H9 (cell line): ENCODE data around the gene SLC13A4. TPM values are rescaled to one million over a fixed set of nuclear protein-coding genes. Genes with fewer than 3 reads are reported as not detected.

Experiments
- DNase-seq: peaks from one replicate; pipeline ENCODE4 v3.0.0-alpha.2; 2017
- H2AFZ ChIP-seq: one replicate; pipeline ENCODE4 v1.6.1; 2013; ENCODE audit warnings: mild to moderate bottlenecking, low read length, control low read depth, moderate library complexity
- H2AK5ac ChIP-seq: 2 replicates; pipeline ENCODE4 v1.6.1; 2013; ENCODE audit warnings: low read length, control low read depth, mixed read lengths; ENCODE audit not compliant: insufficient read length
- H2BK120ac ChIP-seq: one replicate; pipeline ENCODE4 v1.6.1; 2013; ENCODE audit warnings: low read depth, mild to moderate bottlenecking, low read length, control low read depth, inconsistent platforms; ENCODE audit not compliant: poor library complexity, severe bottlenecking
- H2BK12ac ChIP-seq: 2 replicates; pipeline ENCODE4 v1.6.1; 2013; ENCODE audit warnings: low read length, control low read depth, mixed read lengths, low read depth; ENCODE audit not compliant: insufficient read length
- H2BK15ac ChIP-seq: 2 replicates; pipeline ENCODE4 v1.6.1; 2013; ENCODE audit warnings: low read depth, low read length, control low read depth
- H2BK20ac ChIP-seq: one replicate; pipeline ENCODE4 v1.6.1; 2013; ENCODE audit warnings: low read depth, mild to moderate bottlenecking, low read length, control low read depth, inconsistent platforms; ENCODE audit not compliant: poor library complexity, severe bottlenecking
- H2BK5ac ChIP-seq: 2 replicates; pipeline ENCODE4 v1.6.1; 2013; ENCODE audit warnings: low read length, control low read depth, mixed read lengths; ENCODE audit not compliant: insufficient read length
- H3K14ac ChIP-seq: 2 replicates; pipeline ENCODE4 v1.6.1; 2013; ENCODE audit warnings: low read length, control low read depth; ENCODE audit not compliant: insufficient read depth
- H3K18ac ChIP-seq: 2 replicates; pipeline ENCODE4 v1.6.1; 2013; ENCODE audit warnings: low read depth, mild to moderate bottlenecking, mixed read lengths, low read length, control low read depth; ENCODE audit not compliant: insufficient read length
- H3K23ac ChIP-seq: 2 replicates; pipeline ENCODE4 v1.6.1; 2013; ENCODE audit warnings: low read length, control low read depth, mixed read lengths, low read depth; ENCODE audit not compliant: insufficient read length
- H3K23me2 ChIP-seq: 2 replicates; pipeline ENCODE4 v1.6.1; 2013; ENCODE audit warnings: low read depth, mild to moderate bottlenecking, mixed read lengths, low read length, control low read depth; ENCODE audit not compliant: insufficient read length, poor library complexity, severe bottlenecking
- H3K27ac ChIP-seq: 2 replicates; pipeline ENCODE4 v1.5.1; 2013; ENCODE audit warnings: low read length, control low read depth, mixed read lengths, low read depth; ENCODE audit not compliant: insufficient read length
- H3K27me3 ChIP-seq: 2 replicates; pipeline ENCODE4 v1.6.1; 2013; ENCODE audit warnings: low read length, control low read depth, inconsistent platforms; ENCODE audit not compliant: insufficient read depth
- H3K4ac ChIP-seq: 2 replicates; pipeline ENCODE4 v1.6.1; 2013; ENCODE audit warnings: low read depth, mild to moderate bottlenecking, control low read depth, inconsistent platforms, low read length, moderate library complexity
- H3K4me1 ChIP-seq: 2 replicates; pipeline ENCODE4 v1.6.1; 2013; ENCODE audit warnings: low read length, control low read depth, inconsistent platforms; ENCODE audit not compliant: insufficient read depth
- H3K4me2 ChIP-seq: 2 replicates; pipeline ENCODE4 v1.6.1; 2013; ENCODE audit warnings: low read length, control low read depth, mixed read lengths; ENCODE audit not compliant: insufficient read length, insufficient read depth
- H3K56ac ChIP-seq: 2 replicates; pipeline ENCODE4 v1.6.1; 2013; ENCODE audit warnings: low read depth, mild to moderate bottlenecking, mixed read lengths, low read length, control low read depth; ENCODE audit not compliant: insufficient read length
- H3K79me1 ChIP-seq: 2 replicates; pipeline ENCODE4 v1.6.1; 2013; ENCODE audit warnings: low read depth, mild to moderate bottlenecking, moderate library complexity, low read length, control low read depth, inconsistent platforms; ENCODE audit not compliant: insufficient read depth, poor library complexity, severe bottlenecking
- H3K79me2 ChIP-seq: 2 replicates; pipeline ENCODE4 v1.6.1; 2013; ENCODE audit warnings: low read length, control low read depth, inconsistent platforms; ENCODE audit not compliant: insufficient read depth
- H3K9ac ChIP-seq: 2 replicates; pipeline ENCODE4 v1.6.1; 2013; ENCODE audit warnings: low read length, control low read depth, mixed read lengths; ENCODE audit not compliant: insufficient read length; ENCODE audit errors: extremely low read depth
- H3K9me3 ChIP-seq: one replicate; pipeline ENCODE4 v1.6.1; 2013; ENCODE audit warnings: low read depth, low read length, inconsistent platforms; ENCODE audit not compliant: control insufficient read depth
- H3T11ph ChIP-seq: one replicate; pipeline ENCODE4 v1.6.1; 2013; ENCODE audit warnings: mild to moderate bottlenecking, low read length, control low read depth, inconsistent platforms
- H4K20me1 ChIP-seq: one replicate; pipeline ENCODE4 v1.6.1; 2013; ENCODE audit not compliant: control insufficient read depth, insufficient read length, insufficient read depth
- H4K5ac ChIP-seq: 2 replicates; pipeline ENCODE4 v1.6.1; 2013; ENCODE audit warnings: low read depth, mild to moderate bottlenecking, mixed read lengths, low read length, control low read depth; ENCODE audit not compliant: insufficient read length
- H4K8ac ChIP-seq: replicated peaks from 2 replicates; pipeline ENCODE4 v1.6.1; 2013; ENCODE audit warnings: low read length, control low read depth, mixed read lengths, low read depth; ENCODE audit not compliant: insufficient read length
- H4K91ac ChIP-seq: 2 replicates; pipeline ENCODE4 v1.6.1; 2013; ENCODE audit warnings: low read depth, mild to moderate bottlenecking, moderate library complexity, mixed read lengths, low read length, control low read depth; ENCODE audit not compliant: insufficient read length
- H3K27ac Mint-ChIP-seq, 3 experiments: 2 replicates in 2 of 3; 3 replicates in 1 of 3; pipeline ENCODE4 v1.8.0; 2020 to 2021; ENCODE audit warnings: mixed read lengths in 3 of 3, mild to moderate bottlenecking in 1 of 3, moderate library complexity in 1 of 3
- H3K27me3 Mint-ChIP-seq: 2 replicates; pipeline ENCODE4 v1.8.0; 2021; ENCODE audit warnings: low read depth, mild to moderate bottlenecking, moderate library complexity, mixed read lengths
- H3K36me3 Mint-ChIP-seq, 3 experiments: 2 replicates in 2 of 3; 3 replicates in 1 of 3; pipeline ENCODE4 v1.8.0; 2020 to 2021; ENCODE audit warnings: low read depth in 3 of 3, mixed read lengths in 3 of 3; ENCODE audit not compliant: insufficient read depth in 1 of 3
- H3K4me1 Mint-ChIP-seq, 2 experiments: 2 replicates each; pipeline ENCODE4 v1.8.0; 2020; ENCODE audit warnings: mixed read lengths in 2 of 2
- H3K4me3 Mint-ChIP-seq, 2 experiments: 2 replicates in 1 of 2; 3 replicates in 1 of 2; pipeline ENCODE4 v1.8.0; 2020 to 2021; ENCODE audit warnings: mild to moderate bottlenecking in 2 of 2, mixed read lengths in 2 of 2, moderate library complexity in 1 of 2
- H3K9me3 Mint-ChIP-seq, 2 experiments: 2 replicates in 1 of 2; 3 replicates in 1 of 2; pipeline ENCODE4 v1.8.0; 2020; ENCODE audit warnings: mild to moderate bottlenecking in 2 of 2, mixed read lengths in 2 of 2, moderate library complexity in 1 of 2
- WGBS: extraction: QIAGEN DNeasy Blood & Tissue Kit; methylation state at CpG from one replicate; pipeline ENCODE4 v1.1.7; 2013; ENCODE audit warnings: missing lambda C conversion rate, low lambda C conversion rate, mixed read lengths; ENCODE audit not compliant: insufficient read length; ENCODE audit errors: extremely low coverage; 5-methylcytosine and 5-hydroxymethylcytosine counted together
- total RNA-seq: library from RNA; stranded (reverse); gene quantifications from 2 replicates; pipeline ENCODE4 v1.2.1, GENCODE V29; 2021
- TF ChIP-seq, protein P1 (sequence below): fragments of 200-600 bp; sonication (generic); conservative IDR thresholded peaks from 3 replicates; pipeline ENCODE4 v1.8.0; 2021; ENCODE audit warnings: antibody characterized with exemption, mild to moderate bottlenecking

The SLC13A4 gene
- total RNA-seq, 1 experiment from 2014 or later: 3.5 TPM

DNA sequence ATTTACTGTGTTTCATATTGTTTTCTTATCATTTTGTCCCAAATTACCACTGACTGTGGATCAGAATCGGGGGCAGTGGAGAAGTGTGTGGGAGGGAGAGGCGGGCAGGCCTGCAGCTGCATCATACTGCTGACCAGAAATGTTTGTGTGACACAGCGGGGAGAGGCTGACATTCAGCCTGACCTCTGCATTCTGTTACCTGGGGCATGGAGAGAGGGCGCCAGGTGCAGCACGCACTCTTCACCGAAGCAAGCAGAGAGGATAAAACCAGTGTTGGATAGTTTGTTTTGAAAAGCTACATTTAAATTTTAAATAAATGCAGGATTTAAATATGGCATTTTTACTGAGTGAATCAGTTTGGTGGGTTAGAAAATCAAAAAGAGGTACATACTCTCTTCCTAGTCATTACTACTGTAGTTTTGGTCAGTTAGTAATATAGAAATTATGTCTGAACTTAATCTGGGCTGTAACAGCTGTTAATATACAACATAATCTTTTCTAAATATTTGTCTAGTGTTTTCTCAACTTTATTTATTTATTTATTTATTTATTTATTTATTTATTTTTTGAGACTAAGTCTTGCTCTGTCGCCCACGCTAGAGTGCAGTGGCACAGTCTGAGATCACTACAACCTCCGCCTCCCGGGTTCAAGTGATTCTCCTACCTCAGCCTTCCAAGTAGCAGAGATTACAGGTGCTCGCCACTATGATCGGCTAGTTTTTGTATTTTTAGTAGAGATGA, 74.5 kb downstream of the SLC13A4 start:
- peaks cover 3 to 26% (median 10%) of the 10 kb centered on the region in 3 experiments; a peak in 5 of 7 replicates for H3K36me3 Mint-ChIP-seq
- TF ChIP-seq, protein P1, sequence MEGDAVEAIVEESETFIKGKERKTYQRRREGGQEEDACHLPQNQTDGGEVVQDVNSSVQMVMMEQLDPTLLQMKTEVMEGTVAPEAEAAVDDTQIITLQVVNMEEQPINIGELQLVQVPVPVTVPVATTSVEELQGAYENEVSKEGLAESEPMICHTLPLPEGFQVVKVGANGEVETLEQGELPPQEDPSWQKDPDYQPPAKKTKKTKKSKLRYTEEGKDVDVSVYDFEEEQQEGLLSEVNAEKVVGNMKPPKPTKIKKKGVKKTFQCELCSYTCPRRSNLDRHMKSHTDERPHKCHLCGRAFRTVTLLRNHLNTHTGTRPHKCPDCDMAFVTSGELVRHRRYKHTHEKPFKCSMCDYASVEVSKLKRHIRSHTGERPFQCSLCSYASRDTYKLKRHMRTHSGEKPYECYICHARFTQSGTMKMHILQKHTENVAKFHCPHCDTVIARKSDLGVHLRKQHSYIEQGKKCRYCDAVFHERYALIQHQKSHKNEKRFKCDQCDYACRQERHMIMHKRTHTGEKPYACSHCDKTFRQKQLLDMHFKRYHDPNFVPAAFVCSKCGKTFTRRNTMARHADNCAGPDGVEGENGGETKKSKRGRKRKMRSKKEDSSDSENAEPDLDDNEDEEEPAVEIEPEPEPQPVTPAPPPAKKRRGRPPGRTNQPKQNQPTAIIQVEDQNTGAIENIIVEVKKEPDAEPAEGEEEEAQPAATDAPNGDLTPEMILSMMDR: no peak
- Histone ChIP-seq H2BK15ac (no peak overlapping the region), H4K5ac (no peak overlapping the region), H3K27ac (no peak overlapping the region), H3K9me3 (no peaks in the 10 kb centered on the region), H3K4ac (no peak overlapping the region), H3K27me3 (no peaks in the 10 kb centered on the region), H3K4me1 (no peaks in the 10 kb centered on the region), H2BK5ac (no peak overlapping the region), H2AFZ (no peak overlapping the region), H4K20me1 (no peaks in the 10 kb centered on the region), H3K4me2 (no peak overlapping the region), H4K91ac (no peak overlapping the region), H3K14ac (no peak overlapping the region), H4K8ac (no peak overlapping the region), H2BK12ac (no peak overlapping the region), H3K18ac (no peak overlapping the region), H3T11ph (no peak overlapping the region), H3K9ac (no peak overlapping the region), H3K79me1 (no peaks in the 10 kb centered on the region), H2BK20ac (no peak overlapping the region), H3K23me2 (no peaks in the 10 kb centered on the region), H3K56ac (no peak overlapping the region), H2BK120ac (no peak overlapping the region), H2AK5ac (no peak overlapping the region), H3K79me2 (no peaks in the 10 kb centered on the region), H3K23ac (no peak overlapping the region)
- peaks cover 11 to 20% of the 10 kb centered on the region in 2 experiments for H3K4me1 Mint-ChIP-seq
- WGBS: no CpG with 5 or more reads among the region's 12 CpGs
- H3K9me3 Mint-ChIP-seq: no peaks in the 10 kb centered on the region
- peak overlapping the region in 1 of 2 experiments; percentile 26; a peak in 1 of 5 replicates for H3K4me3 Mint-ChIP-seq
- peak overlapping the region in 2 of 3 experiments; percentile 32 to 95; a peak in 3 of 7 replicates for H3K27ac Mint-ChIP-seq
- DNase-seq: no peak
- H3K27me3 Mint-ChIP-seq: no peaks in the 10 kb centered on the region
